Left renal cortex interstitium (tissue), 4 donors: ENCODE results near the gene BRF1. TPM values are rescaled to one million over a fixed set of nuclear protein-coding genes. Genes with fewer than 3 reads are reported as not detected.
A peak's percentile ranks its signal among the peaks of the same experiment; 100 is the strongest.
"Not testable (repeated sequence)": the region's sequence is repeated elsewhere in the genome, so short reads cannot be mapped to it uniquely, and the experiment has no call there.

ENCODE experiments used
- DNase-seq, 4 donors: peaks; one replicate each; pipeline ENCODE4 v3.0.0-alpha.2; 2013; ENCODE audit warnings: low read depth in 4 of 4, low spot score in 2 of 4, missing footprints in 1 of 4
- polyA plus RNA-seq, 4 donors: library from polyadenylated mRNA; unstranded; fragments of 120-200 nt; gene quantifications; one replicate each; pipeline ENCODE4 v1.2.1, GENCODE V29; 2013; ENCODE audit not compliant: insufficient read length in 4 of 4

BRF1 gene
- polyA plus RNA-seq, 4 donors = 27.5 to 39.5 (median 37.7) TPM

- DNase-seq = no peak
Measured at GRCh38 chr14:105294142-105294597, 6.6 kb downstream of the BRF1 start.

- no peak for DNase-seq
Measured at GRCh38 chr14:105292826-105293711, 7.7 kb downstream of the BRF1 start.

- no peak for DNase-seq
Measured at GRCh38 chr14:105290621-105291346, 10.0 kb downstream of the BRF1 start.

- DNase-seq = not testable (repeated sequence)
Measured at GRCh38 chr14:105288936-105289335, 11.9 kb downstream of the BRF1 start.

- DNase-seq = no peak
Measured at GRCh38 chr14:105287249-105288102, 13.3 kb downstream of the BRF1 start.

- DNase-seq = no peak
Measured at GRCh38 chr14:105286759-105287144, 14.0 kb downstream of the BRF1 start.

GRCh38 chr14:105285174-105285573 is 15.6 kb downstream of the BRF1 start:
- DNase-seq = no peak

GRCh38 chr14:105283899-105284298 is 16.9 kb downstream of the BRF1 start:
- DNase-seq = no peak

- no peak for DNase-seq
Measured at GRCh38 chr14:105283028-105283427, 17.8 kb downstream of the BRF1 start.

- no peak for DNase-seq
Measured at GRCh38 chr14:105282098-105282725, 18.6 kb downstream of the BRF1 start.

GRCh38 chr14:105281371-105282097 is 19.3 kb downstream of the BRF1 start:
- peak in 1 of 4 donors; percentile 24 for DNase-seq

GRCh38 chr14:105280525-105280924 is 20.3 kb downstream of the BRF1 start:
- DNase-seq = no peak

GRCh38 chr14:105279642-105280361 is 21.0 kb downstream of the BRF1 start:
- no peak for DNase-seq

GRCh38 chr14:105277448-105277847 is 23.4 kb downstream of the BRF1 start:
- not testable (repeated sequence) for DNase-seq

- no peak for DNase-seq
Measured at GRCh38 chr14:105275267-105275946, 25.4 kb downstream of the BRF1 start.

GRCh38 chr14:105274637-105275036 is 26.2 kb downstream of the BRF1 start:
- DNase-seq = no peak

GRCh38 chr14:105273062-105273461 is 27.7 kb downstream of the BRF1 start:
- DNase-seq = no peak

- no peak for DNase-seq
Measured at GRCh38 chr14:105272623-105273022, 28.2 kb downstream of the BRF1 start.
